Subcutaneous abdominal adipose tissue (tissue), 5 donors: Measurements from ENCODE around the gene KIAA1671.

ENCODE experiments used
- H3K27ac ChIP-seq: one replicate; pipeline ENCODE4 v1.7.0; 2013; ENCODE audit warnings: low read depth, mild to moderate bottlenecking, inconsistent platforms, low read length, moderate library complexity
- H3K27me3 ChIP-seq, 5 donors: one replicate each; pipeline ENCODE4 v1.7.0; 2013; ENCODE audit warnings: low read length in 5 of 5, inconsistent platforms in 1 of 5; ENCODE audit not compliant: control insufficient read depth in 5 of 5, insufficient read depth in 4 of 5
- H3K36me3 ChIP-seq, 5 donors: one replicate each; pipeline ENCODE4 v1.7.0; 2013; ENCODE audit warnings: low read length in 5 of 5; ENCODE audit not compliant: control insufficient read depth in 5 of 5, insufficient read depth in 5 of 5
- H3K4me1 ChIP-seq, 5 donors: one replicate each; pipeline ENCODE4 v1.7.0; 2013; ENCODE audit warnings: low read length in 5 of 5, mild to moderate bottlenecking in 3 of 5, moderate library complexity in 1 of 5; ENCODE audit not compliant: control insufficient read depth in 5 of 5, insufficient read depth in 5 of 5
- H3K4me3 ChIP-seq, 5 donors: one replicate each; pipeline ENCODE4 v1.7.0; 2013; ENCODE audit warnings: low read length in 5 of 5, low read depth in 1 of 5
- H3K9ac ChIP-seq, 5 donors: one replicate each; pipeline ENCODE4 v1.7.0; 2013; ENCODE audit warnings: low read length in 5 of 5, mild to moderate bottlenecking in 4 of 5, moderate library complexity in 3 of 5
- H3K9me3 ChIP-seq, 5 donors: one replicate each; pipeline ENCODE4 v1.7.0; 2013; ENCODE audit warnings: low read length in 5 of 5; ENCODE audit not compliant: control insufficient read depth in 5 of 5
- donor health status: healthy.
- donor health status: healthy.
- donor health status: healthy.
- donor health status: healthy.
- donor health status: healthy.

The KIAA1671 gene

DNA sequence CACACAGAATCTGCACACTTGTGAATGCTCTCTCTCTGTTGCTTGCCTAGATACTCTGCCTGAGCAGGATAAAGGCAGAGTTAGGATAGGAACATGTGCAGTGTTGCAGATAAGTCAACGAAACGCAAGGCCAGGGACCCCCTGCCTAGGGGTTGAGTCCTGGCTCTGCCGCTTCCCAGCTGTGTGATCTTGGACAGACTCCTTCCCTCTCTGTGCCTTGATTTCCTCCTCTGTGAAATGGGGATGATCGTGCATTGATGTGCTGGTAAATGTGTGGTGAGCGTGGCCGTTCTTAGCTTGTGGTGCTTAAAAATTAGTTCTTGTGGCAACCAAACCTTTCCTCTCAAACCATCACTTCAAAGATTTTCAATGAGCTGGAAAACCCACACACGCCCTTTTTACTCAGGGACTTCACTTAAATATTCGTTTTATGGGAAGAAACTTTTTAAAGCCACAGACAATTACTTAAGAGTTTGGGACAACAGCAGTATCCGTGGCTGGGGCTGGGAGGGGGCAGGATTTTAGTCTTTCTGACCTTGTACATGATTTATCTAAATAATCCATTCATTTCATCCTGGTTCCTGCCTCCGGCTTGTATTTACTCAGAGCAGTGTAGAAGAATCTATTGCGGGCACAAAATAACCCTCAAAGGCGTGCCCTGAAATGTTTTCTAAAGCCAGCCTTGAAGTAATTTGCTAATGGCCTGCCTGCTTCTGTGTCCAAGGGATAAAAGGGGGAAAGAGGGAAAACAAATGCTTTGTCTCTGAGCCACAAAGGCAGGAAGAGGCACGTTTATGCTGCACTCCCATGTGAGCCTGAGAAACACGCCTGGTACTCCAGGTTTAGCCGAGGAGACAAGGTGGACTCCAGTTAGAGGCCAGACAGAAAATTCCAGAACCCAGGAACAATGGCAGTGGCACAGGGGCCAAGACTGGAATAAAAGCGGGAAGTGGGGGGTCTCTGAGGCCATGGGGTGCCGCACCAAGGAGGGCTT lies 162.2 kb downstream of the KIAA1671 start:
- Histone ChIP-seq H3K27ac (peak overlapping the region; percentile 72), H3K9me3 (no peaks in the 10 kb centered on the region), H3K36me3 (peaks cover 0 to 6% (median 0%) of the 10 kb centered on the region in 5 donors), H3K27me3 (peaks cover 0 to 3% (median 0%) of the 10 kb centered on the region in 5 donors), H3K4me1 (peaks cover 4 to 66% (median 40%) of the 10 kb centered on the region in 5 donors), H3K9ac (no peak overlapping the region), H3K4me3 (peak overlapping the region in 2 of 5 donors; percentile 4)

DNA sequence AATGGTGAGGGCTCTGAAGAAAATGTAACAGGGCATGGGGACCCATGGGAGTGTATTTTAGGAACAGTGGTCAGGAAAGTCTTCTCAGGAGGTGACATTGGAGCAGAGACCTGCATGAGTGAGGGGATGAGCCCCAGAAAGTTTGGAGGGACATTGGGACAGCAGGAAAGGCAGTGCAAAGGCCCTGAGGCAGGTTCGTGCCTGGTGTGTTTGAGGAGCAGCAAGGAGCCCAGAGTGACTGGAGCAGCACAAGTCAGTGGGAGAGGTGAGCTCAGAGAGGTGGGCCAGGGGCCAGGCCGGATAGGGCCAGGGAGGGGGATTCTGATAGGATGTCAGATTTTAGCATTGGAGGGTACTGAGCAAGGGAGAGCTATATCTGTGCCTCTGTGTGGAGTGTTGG lies 167.1 kb downstream of the KIAA1671 start:
- Histone ChIP-seq H3K4me1 (peaks cover 2 to 44% (median 5%) of the 10 kb centered on the region in 5 donors), H3K4me3 (no peak overlapping the region), H3K9me3 (peaks cover 0 to 6% (median 0%) of the 10 kb centered on the region in 5 donors), H3K27ac (peak overlapping the region; percentile 28), H3K27me3 (no peaks in the 10 kb centered on the region), H3K36me3 (peaks cover 0 to 6% (median 0%) of the 10 kb centered on the region in 5 donors), H3K9ac (peak overlapping the region in 1 of 5 donors; percentile 48)

DNA sequence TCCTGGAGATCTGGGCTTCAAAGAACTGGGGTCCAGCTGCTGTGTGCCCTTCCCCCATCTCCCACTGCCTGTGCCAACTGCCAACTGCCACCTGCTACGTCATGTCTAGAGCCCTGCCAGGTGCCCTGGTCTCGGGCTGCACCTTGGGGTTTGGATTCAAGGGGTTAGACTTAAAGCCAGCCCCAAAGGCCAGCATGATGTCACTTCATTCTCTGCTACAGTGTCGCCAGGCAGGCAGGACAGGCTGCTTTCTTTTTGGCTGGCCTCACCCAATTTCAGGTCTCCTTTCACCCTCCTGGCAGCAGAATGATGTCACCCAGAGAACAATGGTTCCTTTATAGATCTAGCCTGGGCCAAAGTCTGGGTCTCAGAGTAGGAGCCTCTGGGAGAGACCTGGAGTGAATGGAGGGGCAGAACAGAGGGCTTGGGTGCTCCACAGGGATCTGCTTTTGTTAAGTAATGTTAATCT lies 167.6 kb downstream of the KIAA1671 start:
- Histone ChIP-seq H3K27me3 (no peaks in the 10 kb centered on the region), H3K36me3 (peaks cover 0 to 6% (median 0%) of the 10 kb centered on the region in 5 donors), H3K4me1 (peaks cover 1 to 41% (median 4%) of the 10 kb centered on the region in 5 donors), H3K27ac (peak overlapping the region; percentile 28), H3K9me3 (peaks cover 0 to 6% (median 0%) of the 10 kb centered on the region in 5 donors), H3K4me3 (no peak overlapping the region), H3K9ac (peak overlapping the region in 1 of 5 donors; percentile 48)

DNA sequence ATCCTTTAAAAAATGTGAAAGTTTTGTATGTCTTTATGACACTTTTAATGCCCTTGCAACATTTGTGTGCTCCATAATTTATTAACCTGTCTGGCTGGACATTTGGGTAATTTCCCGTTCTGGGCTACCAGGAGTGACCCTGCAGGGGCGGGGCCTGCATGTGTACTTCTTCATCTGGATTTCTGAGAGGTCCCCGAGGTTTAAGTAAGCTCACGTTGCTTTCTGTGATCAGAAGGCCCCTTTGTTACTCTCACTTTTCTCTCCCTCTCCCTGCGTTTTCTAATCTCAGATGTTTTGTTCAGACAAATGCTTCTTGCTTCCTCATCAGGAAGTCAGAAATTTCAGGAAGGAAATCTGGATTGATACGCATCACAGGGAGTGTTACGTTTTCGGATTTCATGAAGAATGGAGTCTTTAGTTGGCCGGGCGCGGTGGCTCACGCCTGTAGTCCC lies 168.3 kb downstream of the KIAA1671 start:
- Histone ChIP-seq H3K36me3 (peaks cover 0 to 6% (median 0%) of the 10 kb centered on the region in 5 donors), H3K27ac (peak overlapping the region; percentile 28), H3K4me1 (peaks cover 0 to 36% (median 4%) of the 10 kb centered on the region in 5 donors), H3K4me3 (no peak overlapping the region), H3K9me3 (peaks cover 0 to 6% (median 0%) of the 10 kb centered on the region in 5 donors), H3K9ac (peak overlapping the region in 1 of 5 donors; percentile 48), H3K27me3 (no peaks in the 10 kb centered on the region)

DNA sequence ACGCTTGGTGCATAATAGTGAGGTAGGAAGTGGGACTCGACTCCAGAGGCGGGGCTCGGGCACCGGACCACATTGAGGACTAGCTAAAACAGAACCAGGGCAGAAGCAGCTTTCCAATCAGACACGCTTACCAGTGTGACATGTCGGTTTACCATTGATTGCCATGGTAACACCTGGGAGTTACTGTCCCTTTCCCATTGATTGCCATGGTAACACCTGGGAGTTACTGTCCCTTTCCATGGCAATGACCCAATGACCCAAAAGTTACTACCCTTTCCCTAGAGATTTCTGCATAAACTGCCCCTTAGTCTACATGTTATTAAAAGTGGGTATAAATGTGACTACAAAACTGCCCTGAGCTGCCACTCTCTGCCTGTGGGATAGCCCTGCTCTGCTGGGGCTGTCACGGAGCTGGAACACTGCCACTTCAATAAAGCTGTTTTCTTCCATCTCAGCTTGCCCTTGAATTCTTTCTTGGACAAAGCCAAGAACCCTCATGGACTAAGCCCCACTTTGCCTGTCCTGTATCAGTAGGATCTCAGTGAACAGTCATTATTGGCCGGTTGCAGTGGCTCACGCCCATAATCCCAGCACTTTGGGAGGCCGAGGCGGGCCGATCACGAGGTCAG lies 169.7 kb downstream of the KIAA1671 start:
- H3K9ac ChIP-seq: no peak overlapping the region
- H3K27ac ChIP-seq: no peak overlapping the region
- H3K9me3 ChIP-seq: peaks cover 0 to 6% (median 0%) of the 10 kb centered on the region in 5 donors
- H3K4me1 ChIP-seq: peaks cover 0 to 37% (median 4%) of the 10 kb centered on the region in 5 donors
- no peaks in the 10 kb centered on the region for H3K27me3 ChIP-seq
- peaks cover 0 to 6% (median 0%) of the 10 kb centered on the region in 5 donors for H3K36me3 ChIP-seq
- H3K4me3 ChIP-seq: no peak overlapping the region

DNA sequence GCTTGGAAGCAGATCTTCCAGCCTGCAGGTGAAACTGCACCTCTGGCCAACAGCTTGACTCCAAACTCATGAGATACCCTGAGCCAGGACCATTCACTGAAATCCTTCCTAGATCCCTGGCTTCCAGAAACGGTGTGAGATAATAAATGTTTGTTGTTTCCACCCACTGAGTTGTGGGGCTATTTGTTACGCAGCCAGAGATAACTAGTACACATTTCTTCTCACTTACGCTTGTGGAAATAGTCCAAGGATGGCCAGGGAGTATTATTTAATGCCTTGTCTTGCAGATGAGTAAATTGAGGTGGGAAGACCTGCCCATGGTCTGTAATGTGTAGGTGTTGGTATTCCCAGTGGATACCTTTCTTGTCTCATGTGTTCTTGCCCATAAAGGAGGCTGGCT lies 171.2 kb downstream of the KIAA1671 start:
- no peak overlapping the region for H3K4me3 ChIP-seq

DNA sequence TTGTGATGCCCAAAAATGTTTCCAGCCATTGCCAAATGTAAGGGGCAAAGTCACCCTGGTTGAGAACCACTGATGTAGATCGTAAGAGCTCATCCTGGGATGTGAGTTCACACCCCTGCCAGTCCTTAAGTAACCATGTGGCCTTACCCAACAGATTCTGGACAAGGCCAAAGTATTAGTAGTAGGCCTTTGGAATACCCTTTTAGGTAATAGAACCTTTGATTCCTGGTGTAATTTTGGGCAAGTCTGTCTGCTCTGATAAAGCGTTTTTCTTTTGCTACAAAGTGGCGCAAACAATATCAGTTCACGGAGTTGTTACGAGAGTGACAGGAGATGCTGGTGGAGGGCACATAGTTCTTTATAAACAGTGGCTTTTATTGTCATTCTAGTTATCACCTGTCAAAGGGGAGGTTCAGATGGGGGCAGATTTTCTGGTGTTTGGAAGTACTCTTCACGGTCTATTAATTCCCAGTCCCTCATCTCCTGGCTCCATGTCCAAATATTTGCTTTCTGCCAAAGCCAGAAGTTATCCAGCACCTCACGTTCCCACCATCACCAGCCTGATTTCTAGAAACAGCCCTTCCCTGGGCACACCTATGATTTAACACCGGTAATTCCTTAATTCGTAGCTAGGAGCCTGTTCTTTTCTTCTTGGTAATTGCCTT lies 173.3 kb downstream of the KIAA1671 start:
- Histone ChIP-seq H3K4me1 (peaks cover 0 to 34% (median 0%) of the 10 kb centered on the region in 5 donors), H3K36me3 (no peaks in the 10 kb centered on the region), H3K9me3 (peaks cover 0 to 6% (median 0%) of the 10 kb centered on the region in 5 donors), H3K27ac (no peak overlapping the region), H3K9ac (no peak overlapping the region), H3K27me3 (no peaks in the 10 kb centered on the region), H3K4me3 (no peak overlapping the region)

More for the DNA sequence above, 171.2 kb downstream of the KIAA1671 start:
- Histone ChIP-seq H3K27ac (no peak overlapping the region), H3K36me3 (peaks cover 0 to under 1% (median 0%) of the 10 kb centered on the region in 5 donors), H3K9me3 (peaks cover 0 to 6% (median 0%) of the 10 kb centered on the region in 5 donors), H3K4me1 (peaks cover 0 to 48% (median 4%) of the 10 kb centered on the region in 5 donors), H3K27me3 (no peaks in the 10 kb centered on the region), H3K9ac (no peak overlapping the region)

DNA sequence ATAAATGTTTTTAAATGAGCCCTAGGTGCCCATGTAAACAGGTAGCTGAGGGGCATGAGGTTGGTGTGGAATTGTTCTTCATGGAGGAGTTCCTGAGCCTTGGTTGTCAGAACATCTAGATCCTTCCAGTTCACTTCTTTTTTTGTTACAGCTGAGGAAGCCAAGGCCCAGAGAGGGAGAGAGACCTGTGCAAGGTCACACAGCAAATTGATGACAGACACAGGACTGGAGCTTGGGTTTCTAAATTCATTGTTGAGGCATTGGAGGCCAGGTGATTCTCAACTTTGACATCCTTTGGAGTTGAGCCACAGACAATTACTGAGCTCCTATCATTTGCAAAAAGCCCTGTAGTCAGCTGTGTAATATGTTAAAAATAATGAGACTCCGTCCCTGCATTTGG lies 174.0 kb downstream of the KIAA1671 start:
- H3K4me3 ChIP-seq: no peak overlapping the region
- H3K9ac ChIP-seq: no peak overlapping the region
- H3K36me3 ChIP-seq: no peaks in the 10 kb centered on the region
- no peak overlapping the region for H3K27ac ChIP-seq
- H3K4me1 ChIP-seq: peaks cover 0 to 39% (median 0%) of the 10 kb centered on the region in 5 donors
- H3K9me3 ChIP-seq: peaks cover 0 to 6% (median 0%) of the 10 kb centered on the region in 5 donors
- H3K27me3 ChIP-seq: peaks cover 0 to 2% (median 0%) of the 10 kb centered on the region in 5 donors

DNA sequence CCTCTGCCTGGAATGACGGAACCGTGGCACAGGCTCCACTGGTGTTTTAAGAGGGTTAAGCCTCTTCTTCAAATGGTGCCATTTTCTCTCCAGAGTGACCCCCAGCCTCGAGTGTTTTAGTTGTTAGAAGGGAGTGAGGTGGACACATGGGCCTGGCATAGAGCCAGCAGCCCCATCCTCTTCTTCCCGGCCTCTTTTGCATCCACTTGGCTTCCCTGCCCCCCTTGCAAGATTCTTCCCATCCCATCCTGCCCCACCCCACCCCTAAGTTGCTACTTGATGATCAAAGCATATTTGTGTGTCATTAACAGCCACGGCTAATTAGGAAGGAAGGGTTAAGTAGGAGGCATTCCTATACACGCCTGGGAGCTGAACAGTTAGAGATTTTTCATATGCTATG lies 174.8 kb downstream of the KIAA1671 start:
- Histone ChIP-seq H3K36me3 (no peaks in the 10 kb centered on the region), H3K4me3 (no peak overlapping the region), H3K27me3 (peaks cover 0 to 3% (median 0%) of the 10 kb centered on the region in 5 donors), H3K27ac (no peak overlapping the region), H3K4me1 (peaks cover 0 to 40% (median 1%) of the 10 kb centered on the region in 5 donors), H3K9me3 (peaks cover 0 to 6% (median 0%) of the 10 kb centered on the region in 5 donors), H3K9ac (no peak overlapping the region)
